NOMO-1 treated with dmso at 0.1 percent for 144 hours (cell line): ENCODE results near the gene PUS3.
"Not testable (repeated sequence)": the region's sequence is repeated elsewhere in the genome, so short reads cannot be mapped to it uniquely, and the experiment has no call there.

Experiments
- DNase-seq: peaks from one replicate; lab custom pipeline; 2025; ENCODE audit not compliant: unreplicated experiment; lab: John Stamatoyannopoulos, UW

Gene PUS3

GRCh38 chr11:125873881-125874555, 29.0 kb downstream of the PUS3 start:
- no peak for DNase-seq

- no peak for DNase-seq
Measured at GRCh38 chr11:125872138-125872491, 30.9 kb downstream of the PUS3 start.

- no peak for DNase-seq
Measured at GRCh38 chr11:125871391-125872137, 31.4 kb downstream of the PUS3 start.

GRCh38 chr11:125869521-125869920, 33.5 kb downstream of the PUS3 start:
- DNase-seq: no peak

- DNase-seq: not testable (repeated sequence)
Measured at GRCh38 chr11:125865354-125865753, 37.7 kb downstream of the PUS3 start.

- not testable (repeated sequence) for DNase-seq
Measured at GRCh38 chr11:125862786-125863185, 40.2 kb downstream of the PUS3 start.

- not testable (repeated sequence) for DNase-seq
Measured at GRCh38 chr11:125857670-125858069, 45.3 kb downstream of the PUS3 start.

- DNase-seq: no peak
Measured at GRCh38 chr11:125846188-125846587, 56.8 kb downstream of the PUS3 start.
